Measurements from ENCODE around the gene TBC1D22A. TPM values are rescaled to one million over a fixed set of nuclear protein-coding genes. Genes with fewer than 3 reads are reported as not detected.

Gene TBC1D22A
- total and polyA plus RNA-seq, 2 experiments from 2014 or later: 9.6 to 13.3 TPM

- no peak for TF ChIP-seq ZNF462 (CRISPR knock-in tag; IDR thresholded peaks at IDR 0.05)
- no peak for TF ChIP-seq ETS1 (IDR thresholded peaks at IDR 0.05)
- TF ChIP-seq STAT1 (IDR thresholded peaks at IDR 0.05; ENCODE audit: unreplicated experiment): no peak
- TF ChIP-seq ZNF114 (CRISPR knock-in tag; IDR thresholded peaks at IDR 0.05): no peak
- no peak for TF ChIP-seq POLR2AphosphoS5 (IDR thresholded peaks at IDR 0.05; ENCODE audit: low read depth)
- no peak for TF ChIP-seq ZNF331 (CRISPR knock-in tag; IDR thresholded peaks at IDR 0.05; ENCODE audit: low read depth)
- no peak for TF ChIP-seq EZH2 (IDR thresholded peaks at IDR 0.05; ENCODE audit: low read depth, unreplicated experiment)
- TF ChIP-seq REST (IDR thresholded peaks at IDR 0.05; ENCODE audit: unreplicated experiment): no peak
These were observed 443.7 kb downstream of the TBC1D22A start (continued) for GRCh38 chr22:47206164-47206563.
